H1 (cell line): ENCODE data around the gene SAFB2. TPM values are rescaled to one million over a fixed set of nuclear protein-coding genes. Genes with fewer than 3 reads are reported as not detected.
A peak's percentile ranks its signal among the peaks of the same experiment; 100 is the strongest.

Experiments
- CTCF ChIA-PET: fragments of 300-600 bp; sonication (Branson Sonifier 250); formaldehyde crosslinking; loops from one replicate; lab custom pipeline; 2021; ENCODE audit not compliant: partially characterized antibody; lab: Charles Lee
- POLR2A ChIA-PET: fragments of 300-600 bp; sonication (Branson Sonifier 250); formaldehyde crosslinking; loops from one replicate; lab custom pipeline; 2021; ENCODE audit warnings: inconsistent platforms; ENCODE audit not compliant: partially characterized antibody; lab: Charles Lee
- DNase-seq, 2 experiments: peaks; one replicate each; pipeline versions ENCODE4 v3.0.0 to v3.0.0-alpha.2; 2010 to 2022; ENCODE audit warnings: low spot score in 2 of 2, low read depth in 1 of 2, mixed read lengths in 1 of 2
- FAIRE-seq: peaks from 2 replicates; lab custom pipeline; 2011; peaks lifted over from hg19 to GRCh38; lab: Jason Lieb, UNC
- H2AFZ ChIP-seq: 2 replicates; pipeline ENCODE4 v1.8.1; 2012; ENCODE audit warnings: low read length, inconsistent platforms
- H2AK5ac ChIP-seq: 2 replicates; pipeline ENCODE4 v1.6.1; 2013; ENCODE audit warnings: low read depth, low read length
- H2BK120ac ChIP-seq: replicated peaks from 2 replicates; pipeline ENCODE3; 2013; ENCODE audit warnings: low read depth, low read length, inconsistent platforms
- H2BK12ac ChIP-seq: 2 replicates; pipeline ENCODE4 v1.6.1; 2013; ENCODE audit warnings: low read depth, low read length
- H2BK15ac ChIP-seq: 2 replicates; pipeline ENCODE4 v1.6.1; 2013; ENCODE audit warnings: low read length
- H2BK20ac ChIP-seq: 2 replicates; pipeline ENCODE4 v1.6.1; 2013; ENCODE audit warnings: low read length
- H2BK5ac ChIP-seq: 2 replicates; pipeline ENCODE4 v1.6.1; 2013; ENCODE audit warnings: low read depth, low read length
- H3K14ac ChIP-seq: 2 replicates; pipeline ENCODE4 v1.6.1; 2013; ENCODE audit warnings: inconsistent platforms; ENCODE audit not compliant: insufficient read length
- H3K18ac ChIP-seq: 2 replicates; pipeline ENCODE4 v1.6.1; 2013; ENCODE audit warnings: low read length; ENCODE audit errors: extremely low read depth
- H3K23ac ChIP-seq: 2 replicates; pipeline ENCODE4 v1.6.1; 2013; ENCODE audit warnings: inconsistent platforms; ENCODE audit not compliant: insufficient read length
- H3K23me2 ChIP-seq: 2 replicates; pipeline ENCODE4 v1.6.1; 2013; ENCODE audit warnings: low read depth, low read length
- H3K27ac ChIP-seq: 2 replicates; pipeline ENCODE4 v1.6.1; 2011; ENCODE audit warnings: low read depth, low read length, inconsistent platforms
- H3K27me3 ChIP-seq, 4 experiments: replicated peaks in 1 of 4; 1 replicate in 1 of 4; 2 replicates in 3 of 4; pipeline versions ENCODE4 v1.6.1 to v1.8.1; 2011 to 2013; ENCODE audit warnings: low read length in 3 of 4, mild to moderate bottlenecking in 3 of 4, inconsistent platforms in 2 of 4, mixed read lengths in 2 of 4, moderate library complexity in 1 of 4; ENCODE audit not compliant: control insufficient read depth in 3 of 4, insufficient read depth in 3 of 4; ENCODE audit errors: extremely low read depth in 1 of 4
- H3K36me3 ChIP-seq, 4 experiments: 2 replicates each; pipeline versions ENCODE4 v1.6.1 to v1.8.1; 2011 to 2013; ENCODE audit warnings: mild to moderate bottlenecking in 4 of 4, low read length in 3 of 4, moderate library complexity in 2 of 4, control low read depth in 1 of 4, inconsistent platforms in 1 of 4; ENCODE audit not compliant: insufficient read depth in 4 of 4, control insufficient read depth in 2 of 4
- H3K4ac ChIP-seq: replicated peaks from 2 replicates; pipeline ENCODE3; 2013; ENCODE audit warnings: low read length, low read depth, mixed read lengths, inconsistent platforms; ENCODE audit not compliant: insufficient read length
- H3K4me1 ChIP-seq, 4 experiments: replicated peaks in 1 of 4; 1 replicate in 1 of 4; 2 replicates in 3 of 4; pipeline versions ENCODE4 v1.6.1 to v1.8.1; 2011 to 2013; ENCODE audit warnings: low read length in 3 of 4, inconsistent platforms in 2 of 4, mixed read lengths in 1 of 4; ENCODE audit not compliant: insufficient read depth in 4 of 4, control insufficient read depth in 3 of 4
- H3K4me2 ChIP-seq, 2 experiments: 2 replicates each; pipeline versions ENCODE4 v1.6.1 to v1.8.1; 2011 to 2013; ENCODE audit warnings: low read depth in 2 of 2, low read length in 2 of 2, control low read depth in 1 of 2, inconsistent platforms in 1 of 2, mild to moderate bottlenecking in 1 of 2; ENCODE audit not compliant: insufficient read depth in 1 of 2
- H3K4me3 ChIP-seq, 4 experiments: fragments of 200-600, 300-600 bp in 1 of 4; sonication (generic), shearing (Covaris generic), sonication (Bioruptor Twin) in 1 of 4; 2 replicates each; pipeline versions ENCODE4 v1.5.1 to v1.8.1; 2011 to 2016; ENCODE audit warnings: low read length in 4 of 4, low read depth in 3 of 4, control low read depth in 2 of 4, inconsistent platforms in 2 of 4, mild to moderate bottlenecking in 2 of 4, mixed read lengths in 1 of 4, moderate library complexity in 1 of 4; ENCODE audit not compliant: insufficient read depth in 2 of 4; ENCODE audit errors: extremely low read depth in 1 of 4
- H3K56ac ChIP-seq: replicated peaks from 2 replicates; pipeline ENCODE3; 2013; ENCODE audit warnings: low read depth, mild to moderate bottlenecking, mixed read lengths, low read length, inconsistent platforms; ENCODE audit not compliant: insufficient read length
- H3K79me1 ChIP-seq: 2 replicates; pipeline ENCODE4 v1.6.1; 2013; ENCODE audit warnings: low read depth, low read length, control low read depth
- H3K79me2 ChIP-seq, 2 experiments: 2 replicates each; pipeline versions ENCODE4 v1.6.1 to v1.8.1; 2012 to 2013; ENCODE audit warnings: low read length in 2 of 2, mild to moderate bottlenecking in 2 of 2, inconsistent platforms in 1 of 2; ENCODE audit not compliant: insufficient read depth in 2 of 2, control insufficient read depth in 1 of 2
- H3K9ac ChIP-seq, 4 experiments: replicated peaks in 1 of 4; 1 replicate in 1 of 4; 2 replicates in 3 of 4; pipeline versions ENCODE4 v1.6.1 to v1.8.1; 2011 to 2013; ENCODE audit warnings: low read depth in 3 of 4, low read length in 3 of 4, control low read depth in 2 of 4, mild to moderate bottlenecking in 2 of 4, moderate library complexity in 2 of 4, inconsistent platforms in 1 of 4; ENCODE audit errors: extremely low read depth in 1 of 4
- H3K9me3 ChIP-seq, 2 experiments: 2 replicates each; pipeline versions ENCODE4 v1.6.1 to v1.8.1; 2012 to 2013; ENCODE audit warnings: mild to moderate bottlenecking in 2 of 2, moderate library complexity in 2 of 2, control low read depth in 1 of 2, inconsistent platforms in 1 of 2, low read depth in 1 of 2, low read length in 1 of 2, mixed read lengths in 1 of 2; ENCODE audit not compliant: insufficient read depth in 2 of 2
- H4K20me1 ChIP-seq, 2 experiments: replicated peaks in 1 of 2; 2 replicates each; pipeline versions ENCODE3 to v1.8.1; 2011 to 2013; ENCODE audit warnings: inconsistent platforms in 2 of 2, low read length in 2 of 2, mild to moderate bottlenecking in 1 of 2; ENCODE audit not compliant: insufficient read depth in 2 of 2, control insufficient read depth in 1 of 2
- H4K5ac ChIP-seq: 2 replicates; pipeline ENCODE4 v1.6.1; 2013; ENCODE audit warnings: low read length, low read depth, mixed read lengths, inconsistent platforms; ENCODE audit not compliant: insufficient read length
- H4K8ac ChIP-seq: 2 replicates; pipeline ENCODE4 v1.8.0; 2013; ENCODE audit warnings: mild to moderate bottlenecking, moderate library complexity, low read length, inconsistent platforms; ENCODE audit not compliant: insufficient read depth; ENCODE audit errors: extremely low read depth
- H4K91ac ChIP-seq: replicated peaks from 2 replicates; pipeline ENCODE3; 2013; ENCODE audit warnings: low read length, mixed read lengths, inconsistent platforms; ENCODE audit not compliant: insufficient read length
- JUN ChIP-seq: IDR thresholded peaks from 2 replicates; pipeline ENCODE4 v1.6.1; 2011; ENCODE audit warnings: low read depth, mild to moderate bottlenecking, improper control_type of control experiment, low read length
- KDM1A ChIP-seq: fragments of 200-600, 300-600 bp; sonication (generic); IDR thresholded peaks from 2 replicates; pipeline ENCODE4 v1.7.1; 2016; ENCODE audit warnings: mild to moderate bottlenecking, low read length, borderline replicate concordance
- RXRA ChIP-seq: IDR thresholded peaks from 2 replicates; pipeline ENCODE4 v1.6.1; 2011; ENCODE audit warnings: low read depth, mild to moderate bottlenecking, low read length, moderate library complexity; ENCODE audit not compliant: insufficient read depth
- WGBS, 2 experiments: shearing (Covaris generic) in 1 of 2; methylation state at CpG; one replicate each; pipeline versions ENCODE4 v1.1.6 to v1.1.7; 2013 to 2015; ENCODE audit warnings: low lambda C conversion rate in 2 of 2, mixed read lengths in 2 of 2, inconsistent platforms in 1 of 2, low coverage in 1 of 2, missing lambda C conversion rate in 1 of 2; ENCODE audit not compliant: insufficient replicate concordance in 2 of 2, insufficient coverage in 1 of 2, insufficient read length in 1 of 2; ENCODE audit errors: extremely low coverage in 1 of 2, missing lambda C conversion rate in 1 of 2; 5-methylcytosine and 5-hydroxymethylcytosine counted together
- polyA plus RNA-seq, 7 experiments: library from polyadenylated mRNA; depleted of rRNA in 3 of 7; stranded (reverse) in 5 of 7; unstranded in 2 of 7; fragments of >200 nt in 5 of 7; fragments of 200-250 nt in 2 of 7; gene quantifications; 1 replicate in 5 of 7; 2 replicates in 1 of 7; 4 replicates in 1 of 7; pipeline versions ENCODE4 v1.2.1 to v1.2.3, GENCODE V29; 2011 to 2013; ENCODE audit warnings: missing spikeins in 2 of 7, mixed read lengths in 2 of 7
- total RNA-seq: library from RNA; stranded (reverse); fragmentation: NEBNext Ultra II Directional; extraction: Animal tissue kit (Norgen Biotek cat#: 25700); gene quantifications from 2 replicates; pipeline ENCODE4 v1.2.1, GENCODE V29; 2021
- TF ChIP-seq, protein P1 (sequence below): IDR thresholded peaks from 2 replicates; pipeline ENCODE4 v1.6.1; 2011; ENCODE audit warnings: low read depth, mild to moderate bottlenecking, low read length; ENCODE audit not compliant: insufficient read depth

SAFB2 gene
- total and polyA plus RNA-seq, 2 of the 8 experiments (the other 6 are each of a cell fraction or from before 2014, with no cell fraction given): 14.8 to 63.8 TPM

DNA sequence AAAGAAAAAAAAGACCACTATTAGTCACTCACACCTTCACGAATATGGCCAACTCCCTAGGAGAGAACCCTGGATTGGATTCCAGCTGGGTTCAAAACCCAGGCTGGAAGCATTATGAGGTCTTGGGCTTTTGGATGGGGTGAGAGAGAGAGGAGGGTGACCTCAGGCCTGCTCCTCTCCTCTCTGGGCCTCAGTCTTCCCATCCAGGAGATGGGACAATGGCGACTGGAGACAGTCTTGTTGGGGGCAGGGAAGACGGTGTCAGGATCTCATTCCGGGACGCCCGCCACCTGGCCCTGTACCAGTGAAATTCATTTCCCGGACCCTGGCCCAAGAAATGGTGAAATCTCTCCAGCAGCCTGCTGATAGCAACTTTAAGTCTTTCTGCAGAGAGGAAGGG, 81.1 kb downstream of the SAFB2 start:
- no peaks in the 10 kb centered on the region for H3K9me3 ChIP-seq
- H3K23ac ChIP-seq: no peak overlapping the region
- DNase-seq (no peak), FAIRE-seq (no peak)
- 89% methylated on average over 7 of the region's 7 CpGs; no CpG with 5 or more reads in 1 of the 2 experiments for WGBS, 2 experiments
- H4K5ac ChIP-seq: no peak overlapping the region
- no peak overlapping the region for H2BK120ac ChIP-seq
- H4K20me1 ChIP-seq: no peaks in the 10 kb centered on the region
- H2BK12ac ChIP-seq: no peak overlapping the region
- H3K4me2 ChIP-seq: no peak overlapping the region
- H3K27me3 ChIP-seq: no peaks in the 10 kb centered on the region; a peak in 1 of 7 replicates
- POLR2A ChIA-PET: no interaction called here
- no peaks in the 10 kb centered on the region for H3K79me2 ChIP-seq
- no peak overlapping the region for H4K91ac ChIP-seq
- no peak overlapping the region for H3K4me3 ChIP-seq
- CTCF ChIA-PET: interaction anchor here (0.7 to 16.7 kb wide), 6 partner anchors 11 to 169 kb away, joined by 3 to 206 read pairs (median 4); no protein-coding TSS in a partner anchor
- H3K23me2 ChIP-seq: no peaks in the 10 kb centered on the region
- H2AFZ ChIP-seq: no peak overlapping the region
- H3K4ac ChIP-seq: no peak overlapping the region
- H3K4me1 ChIP-seq: peaks cover 2 to 11% (median 8%) of the 10 kb centered on the region in 4 experiments
- H3K56ac ChIP-seq: no peak overlapping the region
- no peak overlapping the region for H2BK20ac ChIP-seq
- no peak overlapping the region for H3K27ac ChIP-seq
- H3K9ac ChIP-seq: no peak overlapping the region
- H3K14ac ChIP-seq: no peak overlapping the region
- no peak overlapping the region for H2BK5ac ChIP-seq
- H2AK5ac ChIP-seq: no peak overlapping the region
- no peaks in the 10 kb centered on the region for H3K36me3 ChIP-seq
- TF ChIP-seq KDM1A (peak; percentile 64), JUN (no peak), RXRA (no peak)
- TF ChIP-seq, protein P1, sequence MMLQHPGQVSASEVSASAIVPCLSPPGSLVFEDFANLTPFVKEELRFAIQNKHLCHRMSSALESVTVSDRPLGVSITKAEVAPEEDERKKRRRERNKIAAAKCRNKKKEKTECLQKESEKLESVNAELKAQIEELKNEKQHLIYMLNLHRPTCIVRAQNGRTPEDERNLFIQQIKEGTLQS: no peak
- no peak overlapping the region for H2BK15ac ChIP-seq
- H4K8ac ChIP-seq: no peak overlapping the region
- H3K79me1 ChIP-seq: no peaks in the 10 kb centered on the region
- no peak overlapping the region for H3K18ac ChIP-seq
